GM15510 (cell line): ENCODE data around the gene PTGR3.

Experiments
- POLR2A ChIP-seq: IDR thresholded peaks from 3 replicates; pipeline ENCODE4 v1.6.1; 2011; ENCODE audit warnings: borderline replicate concordance; ENCODE audit not compliant: insufficient read length; ENCODE audit errors: extremely low read depth

The PTGR3 gene

DNA sequence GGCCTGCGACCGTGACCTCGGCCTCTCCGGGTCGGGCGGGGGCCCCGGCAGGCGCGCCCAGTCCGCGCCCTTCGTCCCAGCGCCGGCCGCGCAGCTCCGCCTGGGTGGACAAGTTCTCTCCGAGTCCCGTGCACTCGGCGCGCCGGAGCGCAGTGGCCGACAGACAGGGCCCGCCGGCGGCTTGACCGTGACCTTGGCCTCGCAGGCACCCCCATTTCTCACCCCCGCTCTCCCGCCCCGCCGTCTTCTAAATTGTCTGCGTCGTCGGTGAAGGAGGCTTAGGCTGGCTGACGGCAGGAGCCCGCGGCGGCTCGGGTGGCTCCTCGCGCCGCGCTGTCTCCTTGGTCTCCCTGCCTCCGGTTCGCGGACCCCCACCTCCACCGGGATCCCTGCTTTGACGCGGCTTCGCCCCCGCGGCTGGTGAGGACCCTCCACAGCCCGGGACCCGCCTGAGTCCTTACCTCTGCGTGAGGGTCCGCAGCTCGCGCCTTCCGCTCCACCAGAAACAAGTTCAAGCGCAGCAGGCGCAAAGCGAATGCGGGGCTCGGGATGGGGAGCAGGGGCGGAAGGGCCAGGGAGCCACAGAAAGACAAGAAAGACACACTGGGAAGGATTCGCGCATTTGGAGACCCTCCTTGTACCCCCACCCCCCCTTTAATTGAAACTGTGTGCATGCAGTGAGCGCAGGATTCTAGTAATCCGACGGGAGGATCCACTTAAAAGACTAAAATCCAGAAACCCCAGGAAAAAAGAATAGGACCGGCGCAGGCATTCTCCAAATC lies 4.0 kb downstream of the PTGR3 start:
- TF ChIP-seq POLR2A = no peak

DNA sequence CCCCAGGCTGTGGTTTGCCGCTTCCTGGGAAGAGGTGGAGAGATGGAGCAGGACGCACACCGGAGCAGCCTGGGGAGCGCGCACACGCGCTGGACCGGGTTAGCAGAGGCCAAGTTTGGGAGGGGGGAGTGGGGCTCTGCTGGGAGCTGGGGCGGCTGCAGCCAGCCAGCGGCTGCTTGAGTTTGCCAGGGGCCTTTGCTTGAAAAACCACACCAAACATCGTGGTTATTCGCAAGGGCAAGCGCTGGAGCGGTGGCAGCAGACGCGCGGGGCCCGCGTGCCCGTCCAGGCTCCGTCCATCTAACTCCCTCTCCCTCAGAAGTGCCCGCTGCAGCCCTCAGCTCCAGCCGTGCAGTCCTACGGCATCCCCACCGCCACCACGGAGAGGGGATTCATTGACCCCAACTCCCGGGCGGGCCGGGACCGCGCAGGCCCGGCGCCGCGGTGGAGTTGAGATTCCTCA lies 4.6 kb downstream of the PTGR3 start:
- TF ChIP-seq POLR2A = no peak

DNA sequence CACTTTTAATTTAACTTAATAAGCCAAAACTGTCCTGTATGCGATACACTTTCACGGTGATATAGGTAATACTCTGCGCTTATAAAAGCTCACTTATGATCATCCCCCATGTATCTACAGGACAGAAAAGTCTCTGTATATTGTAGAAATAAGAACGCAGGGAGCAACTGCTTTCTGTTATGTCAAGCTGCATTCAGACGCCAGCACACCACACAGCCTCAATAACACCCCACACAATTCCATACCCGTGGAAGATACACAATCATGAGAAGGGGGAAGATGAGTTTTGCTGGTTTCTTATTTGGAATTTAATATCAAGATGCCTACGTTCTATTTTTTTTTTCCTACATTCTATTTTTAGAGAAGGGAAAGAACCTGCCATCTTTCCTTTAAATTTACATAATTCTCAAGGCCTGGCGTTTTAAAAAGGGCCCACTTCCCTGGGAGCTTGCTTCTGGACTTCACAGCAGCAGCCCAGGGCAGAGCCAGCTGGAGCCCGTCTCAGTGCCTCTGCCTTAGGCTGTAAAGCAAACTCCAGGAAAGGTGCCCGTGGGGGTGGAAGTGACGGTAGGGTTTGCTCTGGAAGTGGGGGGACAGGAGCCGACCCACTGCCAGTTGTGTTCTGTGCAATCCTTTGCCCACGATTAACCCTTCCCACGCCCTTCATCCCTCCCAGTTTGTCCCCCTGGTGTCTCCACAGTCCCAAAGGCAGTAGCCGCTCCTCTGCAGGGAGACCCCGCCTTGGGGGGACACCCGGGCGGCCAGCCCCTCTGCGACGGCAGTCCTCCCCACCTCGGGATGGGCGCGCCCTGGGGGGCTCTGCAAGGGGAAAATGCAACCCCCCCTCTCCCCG lies 5.3 kb downstream of the PTGR3 start:
- no peak for TF ChIP-seq POLR2A

DNA sequence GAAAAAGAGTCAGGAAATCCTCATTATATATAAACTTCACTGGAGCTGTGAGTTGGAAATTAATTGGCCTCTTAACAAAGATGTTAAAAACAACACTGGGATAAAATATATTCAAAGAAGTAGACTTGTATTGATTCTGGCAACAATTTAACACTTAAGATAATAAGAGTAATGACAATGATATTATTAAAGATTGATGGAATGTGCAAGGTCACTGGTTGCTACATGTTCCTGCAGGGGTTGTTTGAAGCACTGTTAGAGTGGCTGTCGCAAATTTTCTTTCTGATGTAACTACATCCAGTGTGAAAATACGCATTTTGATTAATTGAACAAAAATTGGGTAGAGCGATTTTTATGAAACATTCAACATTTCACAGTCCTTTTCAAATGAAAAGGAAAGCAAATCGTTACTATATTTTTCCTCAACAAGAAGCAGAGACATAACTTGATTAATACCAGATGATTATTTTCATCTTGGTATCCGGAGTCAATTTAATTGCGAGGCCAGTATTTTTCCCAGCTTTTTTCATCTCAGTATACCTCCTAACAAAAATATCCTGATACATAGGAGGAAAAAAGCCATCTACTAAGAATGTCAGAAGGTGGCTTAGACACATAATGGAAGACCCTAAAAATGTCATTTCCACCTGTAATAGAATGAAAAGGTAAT lies 6.1 kb downstream of the PTGR3 start:
- no peak for TF ChIP-seq POLR2A

DNA sequence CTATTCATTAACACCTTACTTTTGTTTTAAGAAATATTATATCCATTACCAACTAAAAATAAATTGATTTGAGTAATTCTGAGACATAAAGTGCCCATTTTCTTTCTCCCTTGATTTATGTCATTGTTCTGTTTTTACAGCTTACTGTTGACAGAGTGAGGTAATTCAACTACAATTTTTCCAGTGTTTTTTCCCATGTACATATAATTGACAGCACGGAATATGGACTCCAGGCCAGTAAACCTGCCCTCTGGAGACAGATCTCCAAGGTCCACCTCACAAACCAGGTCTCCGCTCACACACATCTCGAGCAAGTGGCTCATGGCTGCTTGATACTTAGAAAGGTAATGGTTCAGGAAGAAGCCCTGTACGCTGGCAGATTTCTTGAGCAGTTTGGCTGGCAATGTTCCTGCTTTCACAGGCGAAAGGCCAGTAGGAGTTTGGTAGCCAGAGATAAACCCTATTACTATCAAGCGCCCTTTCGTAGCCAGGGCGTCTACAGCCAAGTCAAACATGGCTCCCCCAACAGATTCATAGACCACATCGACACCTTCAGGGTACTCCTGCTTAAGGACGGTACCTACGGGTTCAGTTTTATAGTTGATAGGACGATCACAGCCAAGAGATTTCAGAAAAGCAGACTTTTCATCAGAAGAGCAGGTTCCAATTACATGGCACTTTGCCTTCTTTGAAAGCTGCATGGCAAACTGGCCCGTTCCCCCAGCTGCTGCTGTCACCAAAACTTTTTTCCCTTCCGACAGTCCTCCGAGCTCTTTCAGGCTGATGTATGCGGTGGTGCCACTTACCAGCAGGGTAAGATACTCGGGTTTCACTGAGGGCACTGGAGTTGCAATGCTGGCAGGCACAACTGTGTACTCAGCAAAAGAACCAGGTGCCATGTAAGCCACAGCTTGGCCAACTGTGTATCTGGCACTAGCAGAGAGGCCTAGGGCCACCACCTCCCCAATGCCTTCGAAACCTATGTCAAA lies 7.4 kb downstream of the PTGR3 start:
- TF ChIP-seq POLR2A = no peak

DNA sequence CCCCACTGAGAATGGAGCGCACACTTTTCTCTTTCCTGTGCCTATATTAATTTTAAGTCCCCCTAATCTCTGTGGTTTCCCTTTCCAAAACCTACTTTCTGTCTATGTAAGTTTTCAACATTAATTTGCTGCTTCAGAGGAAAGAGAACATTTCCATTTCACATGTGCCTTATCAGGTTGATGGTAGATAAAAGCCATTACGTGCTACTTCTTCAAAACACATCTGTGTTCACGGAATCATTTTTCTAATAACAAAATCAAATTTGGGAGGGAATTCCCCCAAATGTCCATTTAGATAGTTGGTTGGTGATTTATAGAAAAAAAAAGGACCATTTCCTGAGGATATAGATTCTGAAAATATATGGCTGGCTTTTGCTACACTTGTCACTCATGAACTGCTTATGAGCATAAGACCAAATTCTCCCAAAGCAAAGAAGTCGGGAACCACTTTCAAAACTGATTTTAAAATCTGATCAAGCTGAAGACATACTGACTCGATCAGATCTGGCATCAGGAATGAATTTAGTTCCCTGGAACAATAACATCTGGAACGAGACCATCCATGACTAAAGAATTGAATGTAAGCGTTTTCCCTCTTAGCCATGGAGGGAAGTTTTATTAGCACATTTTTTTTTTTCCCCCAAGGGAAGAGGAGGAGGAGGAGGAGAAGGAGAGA lies 8.2 kb downstream of the PTGR3 start:
- TF ChIP-seq POLR2A = no peak

DNA sequence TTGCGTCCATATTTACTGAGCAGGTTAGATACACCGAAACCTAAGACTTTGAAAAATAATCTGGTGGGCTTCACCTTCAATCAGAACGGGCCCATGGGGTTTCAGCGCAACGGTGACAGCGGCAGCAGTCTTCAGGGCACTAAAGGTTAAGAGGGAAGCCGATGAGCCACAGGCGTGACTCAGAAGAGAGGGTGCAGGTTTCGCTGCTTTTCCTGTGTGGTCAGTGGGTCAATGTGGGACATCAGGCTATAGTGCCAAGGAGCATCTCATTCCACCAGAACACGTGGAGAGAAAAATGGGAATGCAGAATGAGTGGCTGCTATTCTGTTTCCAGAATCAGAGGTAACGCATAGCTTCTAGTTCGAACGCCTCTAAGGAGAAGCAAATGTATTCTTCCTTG lies 8.9 kb downstream of the PTGR3 start:
- TF ChIP-seq POLR2A = no peak

DNA sequence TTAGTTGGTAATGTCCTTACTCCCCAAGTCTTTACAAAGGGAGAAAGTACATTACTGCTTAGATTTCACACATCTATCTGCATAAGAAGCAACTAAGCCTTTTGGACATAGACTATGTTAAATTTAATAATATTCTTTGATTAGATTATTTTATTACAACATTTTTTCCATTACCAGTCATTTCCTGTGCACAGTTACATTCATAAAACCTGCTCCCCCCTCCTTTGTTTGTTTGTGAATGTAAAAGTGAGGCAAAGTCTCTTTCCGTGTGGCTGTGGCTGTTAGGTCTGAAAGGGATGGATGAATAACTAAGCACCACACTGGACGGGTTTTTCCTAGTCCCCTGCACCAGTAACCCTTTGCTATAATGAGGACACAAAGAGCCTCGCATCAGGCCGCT lies 9.6 kb downstream of the PTGR3 start:
- TF ChIP-seq POLR2A = no peak

DNA sequence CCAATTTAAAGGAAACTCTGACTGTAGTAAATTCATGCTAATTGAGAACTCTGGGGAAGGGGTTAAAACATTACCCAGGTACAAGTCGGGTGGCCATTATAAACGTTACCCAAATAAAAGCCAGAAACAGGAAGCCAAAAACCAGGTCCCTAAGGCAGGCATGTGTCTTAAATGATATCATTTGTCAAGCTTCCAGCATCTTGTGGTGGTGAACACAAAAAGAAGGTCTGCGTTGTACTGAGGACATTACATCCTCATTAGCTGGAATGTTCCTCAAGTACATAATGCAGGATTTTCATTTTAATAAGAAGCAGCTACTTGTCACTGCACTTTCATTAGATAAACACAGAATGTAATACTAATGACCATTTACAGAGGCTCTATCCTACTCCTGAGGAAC lies 10.9 kb downstream of the PTGR3 start:
- no peak for TF ChIP-seq POLR2A

DNA sequence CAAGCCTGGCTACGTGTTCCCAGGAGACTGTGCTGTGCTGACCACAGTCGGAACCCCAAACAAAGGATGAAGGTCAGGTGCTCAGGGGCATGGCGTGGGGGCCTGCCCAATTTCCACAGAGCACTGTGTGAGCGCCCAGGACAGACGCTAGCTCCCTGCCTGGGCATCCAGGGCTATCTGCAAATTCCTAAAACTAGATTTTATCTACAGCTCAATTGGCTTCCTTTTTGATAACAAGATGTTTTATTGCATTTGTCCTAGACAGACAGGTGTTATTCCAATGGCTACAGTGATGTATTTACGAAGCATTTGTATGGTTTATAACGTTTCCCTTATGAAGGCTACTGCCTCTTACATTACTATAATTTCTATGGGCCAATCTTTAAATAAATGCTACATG lies 16.0 kb downstream of the PTGR3 start:
- TF ChIP-seq POLR2A = no peak

DNA sequence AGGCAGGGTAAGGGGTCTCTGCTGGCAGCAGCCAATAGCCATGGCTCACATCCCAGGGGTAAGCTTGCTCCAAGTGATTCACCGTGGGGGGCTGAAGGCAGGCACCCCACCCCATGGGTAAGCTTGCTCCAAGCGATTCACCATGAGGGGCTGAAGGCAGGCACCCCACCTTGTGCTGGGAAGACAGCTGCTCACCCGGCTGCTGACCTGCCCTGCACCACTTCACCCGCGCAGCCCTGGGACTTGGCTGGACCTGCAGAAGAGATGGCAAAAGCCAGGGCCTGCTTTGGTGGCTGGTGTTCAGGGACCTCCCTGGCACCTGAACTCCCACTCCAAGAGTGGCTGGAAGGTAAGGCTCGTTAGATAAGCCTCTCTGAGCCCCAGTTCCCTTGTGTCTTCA lies 19.2 kb downstream of the PTGR3 start:
- no peak for TF ChIP-seq POLR2A

DNA sequence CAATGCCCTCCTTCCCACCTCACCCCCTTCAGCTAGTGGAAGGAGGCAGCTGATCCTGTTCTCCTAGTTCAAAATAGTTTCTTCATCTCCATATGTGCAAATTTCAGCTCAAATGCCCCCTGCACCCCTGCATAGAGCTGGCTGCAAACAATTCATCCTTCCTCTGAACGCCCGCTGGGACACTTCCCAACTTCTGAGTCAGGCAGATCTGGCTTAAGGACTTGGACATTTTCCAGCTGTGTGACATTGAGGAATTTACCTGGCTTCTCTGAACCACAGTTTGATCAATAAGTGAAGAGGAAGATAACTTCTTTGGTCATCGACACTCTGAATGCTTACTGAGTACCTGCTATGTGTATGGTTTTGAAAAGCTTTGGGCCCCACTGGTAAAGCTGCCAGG lies 23.5 kb downstream of the PTGR3 start:
- no peak for TF ChIP-seq POLR2A

DNA sequence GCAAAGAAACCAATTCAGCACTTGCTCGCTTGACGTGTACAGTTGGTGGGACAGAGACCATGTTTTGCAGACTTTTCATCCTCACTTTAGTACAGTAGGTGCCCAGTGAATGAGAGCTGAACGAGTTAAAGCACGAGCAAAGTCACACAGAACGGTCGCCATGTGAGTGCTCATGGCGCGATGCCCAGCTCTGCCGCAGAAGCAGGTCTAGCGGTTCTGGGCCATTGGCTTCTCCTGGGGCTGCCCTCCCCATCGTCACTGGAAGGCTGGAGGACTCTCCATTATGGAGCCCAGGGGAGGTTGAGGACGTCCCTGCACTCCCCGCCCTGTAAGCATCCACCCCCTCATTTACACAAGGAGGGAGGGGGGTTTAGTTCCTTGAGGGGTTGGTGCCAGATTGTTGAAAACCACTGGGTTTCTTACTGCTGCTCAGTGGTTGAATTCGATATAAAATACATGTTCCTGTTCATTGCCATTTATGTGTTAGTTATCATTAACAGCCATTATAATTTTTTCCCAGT lies 24.9 kb downstream of the PTGR3 start:
- no peak for TF ChIP-seq POLR2A
